NCI-H524 treated with DMSO at 0.1 percent for 48 hours (cell line): ENCODE measurements around the gene TNPO3.
"Not testable (repeated sequence)": the region's sequence is repeated elsewhere in the genome, so short reads cannot be mapped to it uniquely, and the experiment has no call there.

Source experiments
- DNase-seq: peaks from one replicate; lab custom pipeline; 2025; lab: John Stamatoyannopoulos, UW

The TNPO3 gene

GRCh38 chr7:128961030-128961659 is 93.8 kb downstream of the TNPO3 start:
- no peak for DNase-seq

- no peak for DNase-seq
Observed at GRCh38 chr7:128959296-128959695, 95.6 kb downstream of the TNPO3 start.

GRCh38 chr7:128955981-128956380 is 98.9 kb downstream of the TNPO3 start:
- DNase-seq = no peak

GRCh38 chr7:128954830-128955802 is 99.8 kb downstream of the TNPO3 start:
- DNase-seq = no peak

- no peak for DNase-seq
Observed at GRCh38 chr7:128954150-128954549, 100.8 kb downstream of the TNPO3 start.

- DNase-seq = no peak
Observed at GRCh38 chr7:128951296-128951695, 103.6 kb downstream of the TNPO3 start.

- DNase-seq = no peak
Observed at GRCh38 chr7:128948976-128949760, 105.7 kb downstream of the TNPO3 start.

GRCh38 chr7:128948312-128948973 is 106.5 kb downstream of the TNPO3 start:
- DNase-seq = no peak

GRCh38 chr7:128947854-128948253 is 107.1 kb downstream of the TNPO3 start:
- DNase-seq = no peak

GRCh38 chr7:128946936-128947830 is 107.7 kb downstream of the TNPO3 start:
- no peak for DNase-seq

GRCh38 chr7:128945668-128946366 is 109.1 kb downstream of the TNPO3 start:
- DNase-seq = no peak

- DNase-seq = no peak
Observed at GRCh38 chr7:128944487-128945236, 110.2 kb downstream of the TNPO3 start.

GRCh38 chr7:128943251-128943650 is 111.7 kb downstream of the TNPO3 start:
- not testable (repeated sequence) for DNase-seq

GRCh38 chr7:128941946-128942526 is 112.9 kb downstream of the TNPO3 start:
- DNase-seq = no peak

GRCh38 chr7:128941323-128941890 is 113.5 kb downstream of the TNPO3 start:
- DNase-seq = no peak

GRCh38 chr7:128940494-128941322 is 114.2 kb downstream of the TNPO3 start:
- DNase-seq = no peak

GRCh38 chr7:128939861-128940410 is 115.0 kb downstream of the TNPO3 start:
- no peak for DNase-seq
